B cell (primary cell): ENCODE results near the gene AFG1L.

ENCODE experiments used
- CTCF ChIP-seq: fragments of 200-600 bp; IDR thresholded peaks from one replicate; pipeline ENCODE4 v1.8.0; 2022; ENCODE audit warnings: antibody characterized with exemption, mild to moderate bottlenecking
- EZH2 ChIP-seq: IDR thresholded peaks from 2 replicates; pipeline ENCODE4 v1.6.1; 2012; ENCODE audit warnings: borderline replicate concordance, low read depth, mild to moderate bottlenecking, moderate library complexity, low read length; ENCODE audit not compliant: insufficient read depth, poor library complexity, severe bottlenecking

GRCh38 chr6:108407904-108408827, 113.3 kb downstream of the AFG1L start:
- no peak for TF ChIP-seq CTCF
- no peak for TF ChIP-seq EZH2
